ENCODE data around the gene CBS. TPM values are rescaled to one million over a fixed set of nuclear protein-coding genes. Genes with fewer than 3 reads are reported as not detected.
"Not testable (repeated sequence)": the region's sequence is repeated elsewhere in the genome, so short reads cannot be mapped to it uniquely, and the experiment has no call there.

The CBS gene
- 31.4 TPM for polyA plus RNA-seq (2013, experiment 1 of 2)
- 32.2 TPM for polyA plus RNA-seq (2013, experiment 2 of 2)

GRCh38 chr21:43075170-43076022 lies at the start of gene CBS:
TSS of gene CBS (minus strand) at chr21:43075835. CDS start at chr21:43072193, 3,642 bp downstream.
- H3K18ac ChIP-seq (ENCODE audit: low read depth in 1 of 2, low read length in 2 of 2); H3K4me2 ChIP-seq (ENCODE audit: low read length, poor library complexity, severe bottlenecking); H3K9me3 ChIP-seq (ENCODE audit: control insufficient read depth, low read length); H2BK12ac ChIP-seq (ENCODE audit: low read length in 2 of 2); H3K4me3 ChIP-seq (ENCODE audit: insufficient read depth in 1 of 2, low read depth in 1 of 2, low read length in 2 of 2); DNase-seq; H3K4ac ChIP-seq (ENCODE audit: low read depth in 1 of 2, low read length in 2 of 2); H3K14ac ChIP-seq (ENCODE audit: low read length in 2 of 2); H2BK120ac ChIP-seq (ENCODE audit: low read depth, low read length); H3K36me3 ChIP-seq (ENCODE audit: control insufficient read depth in 1 of 2, insufficient read depth in 2 of 2, low read depth in 1 of 2, low read length in 2 of 2); H3K4me1 ChIP-seq (ENCODE audit: control insufficient read depth, insufficient read depth, low read depth, low read length); H4K8ac ChIP-seq (ENCODE audit: low read length); H3K23ac ChIP-seq (ENCODE audit: low read length in 2 of 2); H4K91ac ChIP-seq (ENCODE audit: low read length); H2AK5ac ChIP-seq (ENCODE audit: low read length, severe bottlenecking); H2AFZ ChIP-seq (ENCODE audit: low read depth, low read length); H2BK5ac ChIP-seq (ENCODE audit: low read depth, low read length, poor library complexity, severe bottlenecking); H3K79me1 ChIP-seq (replicated peaks; ENCODE audit: low read length, poor library complexity, severe bottlenecking); H3K27me3 ChIP-seq (ENCODE audit: control insufficient read depth in 1 of 2, insufficient read depth in 1 of 2, low read length in 2 of 2); H3K27ac ChIP-seq (ENCODE audit: low read length, poor library complexity, severe bottlenecking); H2BK15ac ChIP-seq (ENCODE audit: low read depth, poor library complexity, severe bottlenecking); H3K9ac ChIP-seq (ENCODE audit: low read length): not testable (repeated sequence)
- no CpG with 5 or more reads among the region's 84 CpGs for WGBS

- not testable (repeated sequence) for H3K27me3 ChIP-seq (ENCODE audit: control insufficient read depth in 1 of 2, insufficient read depth in 1 of 2, low read length in 2 of 2); H3K27ac ChIP-seq (ENCODE audit: low read length, poor library complexity, severe bottlenecking); H3K23ac ChIP-seq (ENCODE audit: low read length in 2 of 2); DNase-seq; H3K4me1 ChIP-seq (ENCODE audit: control insufficient read depth, insufficient read depth, low read depth, low read length); H2AK5ac ChIP-seq (ENCODE audit: low read length, severe bottlenecking); H2BK15ac ChIP-seq (ENCODE audit: low read depth, poor library complexity, severe bottlenecking); H4K91ac ChIP-seq (ENCODE audit: low read length); H2BK120ac ChIP-seq (ENCODE audit: low read depth, low read length); H3K18ac ChIP-seq (ENCODE audit: low read depth in 1 of 2, low read length in 2 of 2); H3K4me2 ChIP-seq (ENCODE audit: low read length, poor library complexity, severe bottlenecking); H3K14ac ChIP-seq (ENCODE audit: low read length in 2 of 2); H3K9me3 ChIP-seq (ENCODE audit: control insufficient read depth, low read length); H3K4me3 ChIP-seq (ENCODE audit: insufficient read depth in 1 of 2, low read depth in 1 of 2, low read length in 2 of 2); H2AFZ ChIP-seq (ENCODE audit: low read depth, low read length); H3K79me1 ChIP-seq (replicated peaks; ENCODE audit: low read length, poor library complexity, severe bottlenecking); H3K36me3 ChIP-seq (ENCODE audit: control insufficient read depth in 1 of 2, insufficient read depth in 2 of 2, low read depth in 1 of 2, low read length in 2 of 2); H4K8ac ChIP-seq (ENCODE audit: low read length); H2BK12ac ChIP-seq (ENCODE audit: low read length in 2 of 2); H3K9ac ChIP-seq (ENCODE audit: low read length); H2BK5ac ChIP-seq (ENCODE audit: low read depth, low read length, poor library complexity, severe bottlenecking); H3K4ac ChIP-seq (ENCODE audit: low read depth in 1 of 2, low read length in 2 of 2)
- WGBS, result no CpG with 5 or more reads among the region's 4 CpGs
Observed at GRCh38 chr21:43115956-43116355, 40.3 kb upstream of the CBS start.

GRCh38 chr21:43114483-43114882 lies 38.8 kb upstream of the CBS start:
- not testable (repeated sequence) for H4K91ac ChIP-seq (ENCODE audit: low read length); H3K79me1 ChIP-seq (replicated peaks; ENCODE audit: low read length, poor library complexity, severe bottlenecking); H3K23ac ChIP-seq (ENCODE audit: low read length in 2 of 2); H3K9ac ChIP-seq (ENCODE audit: low read length); H2AFZ ChIP-seq (ENCODE audit: low read depth, low read length); DNase-seq; H3K9me3 ChIP-seq (ENCODE audit: control insufficient read depth, low read length); H2AK5ac ChIP-seq (ENCODE audit: low read length, severe bottlenecking); H3K18ac ChIP-seq (ENCODE audit: low read depth in 1 of 2, low read length in 2 of 2); H3K27me3 ChIP-seq (ENCODE audit: control insufficient read depth in 1 of 2, insufficient read depth in 1 of 2, low read length in 2 of 2); H3K4me1 ChIP-seq (ENCODE audit: control insufficient read depth, insufficient read depth, low read depth, low read length); H3K4ac ChIP-seq (ENCODE audit: low read depth in 1 of 2, low read length in 2 of 2); H3K36me3 ChIP-seq (ENCODE audit: control insufficient read depth in 1 of 2, insufficient read depth in 2 of 2, low read depth in 1 of 2, low read length in 2 of 2); H3K14ac ChIP-seq (ENCODE audit: low read length in 2 of 2); H4K8ac ChIP-seq (ENCODE audit: low read length); H3K27ac ChIP-seq (ENCODE audit: low read length, poor library complexity, severe bottlenecking); H2BK120ac ChIP-seq (ENCODE audit: low read depth, low read length); H2BK5ac ChIP-seq (ENCODE audit: low read depth, low read length, poor library complexity, severe bottlenecking); H3K4me2 ChIP-seq (ENCODE audit: low read length, poor library complexity, severe bottlenecking); H2BK12ac ChIP-seq (ENCODE audit: low read length in 2 of 2); H3K4me3 ChIP-seq (ENCODE audit: insufficient read depth in 1 of 2, low read depth in 1 of 2, low read length in 2 of 2); H2BK15ac ChIP-seq (ENCODE audit: low read depth, poor library complexity, severe bottlenecking)
- no CpG with 5 or more reads among the region's 6 CpGs for WGBS

DNA sequence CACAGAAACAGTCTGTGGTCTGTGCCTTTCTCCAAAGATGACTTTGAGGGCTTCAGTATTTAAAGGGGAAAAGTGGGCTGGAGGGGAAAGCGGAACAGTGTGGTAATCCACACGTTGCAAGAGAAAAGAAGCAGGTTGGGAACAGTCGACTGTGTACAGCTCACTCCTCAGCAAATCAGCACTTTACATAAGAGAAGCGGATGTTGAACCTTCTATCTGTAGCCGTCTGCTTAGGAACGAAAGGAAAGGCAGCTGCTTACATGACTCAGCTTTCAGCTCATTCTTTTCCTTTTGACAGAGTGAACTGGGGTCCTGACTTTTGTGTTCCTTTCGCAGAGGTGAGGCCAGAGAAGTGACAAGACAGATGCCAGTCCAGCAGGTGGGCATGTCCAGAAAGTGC lies 33.4 kb upstream of the CBS start:
- not testable (repeated sequence) for H3K14ac ChIP-seq (ENCODE audit: low read length in 2 of 2); H2BK12ac ChIP-seq (ENCODE audit: low read length in 2 of 2); H2BK120ac ChIP-seq (ENCODE audit: low read depth, low read length); H3K79me1 ChIP-seq (replicated peaks; ENCODE audit: low read length, poor library complexity, severe bottlenecking); H3K4me3 ChIP-seq (ENCODE audit: insufficient read depth in 1 of 2, low read depth in 1 of 2, low read length in 2 of 2); H3K4me1 ChIP-seq (ENCODE audit: control insufficient read depth, insufficient read depth, low read depth, low read length); H2AFZ ChIP-seq (ENCODE audit: low read depth, low read length); H3K36me3 ChIP-seq (ENCODE audit: control insufficient read depth in 1 of 2, insufficient read depth in 2 of 2, low read depth in 1 of 2, low read length in 2 of 2); H2BK15ac ChIP-seq (ENCODE audit: low read depth, poor library complexity, severe bottlenecking); H2BK5ac ChIP-seq (ENCODE audit: low read depth, low read length, poor library complexity, severe bottlenecking); H4K91ac ChIP-seq (ENCODE audit: low read length); H3K9me3 ChIP-seq (ENCODE audit: control insufficient read depth, low read length); H3K18ac ChIP-seq (ENCODE audit: low read depth in 1 of 2, low read length in 2 of 2); H4K8ac ChIP-seq (ENCODE audit: low read length); H3K27ac ChIP-seq (ENCODE audit: low read length, poor library complexity, severe bottlenecking); H3K23ac ChIP-seq (ENCODE audit: low read length in 2 of 2); H3K27me3 ChIP-seq (ENCODE audit: control insufficient read depth in 1 of 2, insufficient read depth in 1 of 2, low read length in 2 of 2); H3K9ac ChIP-seq (ENCODE audit: low read length); H3K4me2 ChIP-seq (ENCODE audit: low read length, poor library complexity, severe bottlenecking); DNase-seq; H2AK5ac ChIP-seq (ENCODE audit: low read length, severe bottlenecking); H3K4ac ChIP-seq (ENCODE audit: low read depth in 1 of 2, low read length in 2 of 2)
- no CpG with 5 or more reads among the region's 7 CpGs for WGBS
